Measurements from ENCODE around the gene TBC1D3B.

DNA sequence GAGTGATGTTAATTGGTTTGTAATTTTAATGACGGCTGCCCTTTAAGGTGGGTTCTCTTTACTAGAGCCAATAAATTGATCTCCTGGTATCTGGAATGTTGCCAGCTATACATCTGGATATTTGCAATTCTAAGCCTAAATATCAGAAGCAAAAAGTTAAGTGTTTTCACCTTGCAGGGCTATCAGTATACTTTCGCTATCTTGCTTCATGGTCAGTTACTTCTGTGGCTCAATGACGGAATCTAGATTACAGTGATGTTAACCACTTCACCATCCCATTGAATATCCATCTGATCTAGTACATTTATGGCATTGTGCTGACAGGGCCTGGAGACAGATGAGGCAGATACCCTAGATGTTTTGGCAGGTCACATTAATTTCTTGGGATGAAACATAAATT lies 44.5 kb downstream of the TBC1D3B start:
- TF ChIP-seq CTCF (IDR thresholded peaks at IDR 0.05) (no peak), POLR2A (IDR thresholded peaks at IDR 0.05) (no peak), POLR2AphosphoS5 (IDR thresholded peaks at IDR 0.05) (no peak), EP300 (IDR thresholded peaks at IDR 0.05) (no peak)

All from gastroesophageal sphincter (tissue), 3 donors.